ENCODE measurements around the gene ACBD7.

DNA sequence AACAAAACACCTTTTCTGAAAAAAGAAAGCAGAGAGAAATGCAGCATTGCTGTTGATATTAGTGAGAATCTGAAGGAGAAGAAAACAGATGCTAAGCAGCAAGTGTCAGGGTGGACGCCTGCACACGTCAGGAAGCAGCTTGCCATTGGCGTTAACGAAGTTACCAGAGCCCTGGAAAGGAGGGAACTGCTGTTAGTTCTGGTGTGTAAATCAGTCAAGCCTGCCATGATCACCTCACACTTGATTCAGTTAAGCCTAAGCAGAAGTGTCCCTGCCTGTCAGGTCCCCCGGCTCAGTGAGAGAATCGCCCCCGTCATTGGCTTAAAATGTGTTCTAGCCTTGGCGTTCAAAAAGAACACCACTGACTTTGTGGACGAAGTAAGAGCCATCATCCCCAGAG, 14.9 kb upstream of the ACBD7 start:
- TF ChIP-seq, protein P1, sequence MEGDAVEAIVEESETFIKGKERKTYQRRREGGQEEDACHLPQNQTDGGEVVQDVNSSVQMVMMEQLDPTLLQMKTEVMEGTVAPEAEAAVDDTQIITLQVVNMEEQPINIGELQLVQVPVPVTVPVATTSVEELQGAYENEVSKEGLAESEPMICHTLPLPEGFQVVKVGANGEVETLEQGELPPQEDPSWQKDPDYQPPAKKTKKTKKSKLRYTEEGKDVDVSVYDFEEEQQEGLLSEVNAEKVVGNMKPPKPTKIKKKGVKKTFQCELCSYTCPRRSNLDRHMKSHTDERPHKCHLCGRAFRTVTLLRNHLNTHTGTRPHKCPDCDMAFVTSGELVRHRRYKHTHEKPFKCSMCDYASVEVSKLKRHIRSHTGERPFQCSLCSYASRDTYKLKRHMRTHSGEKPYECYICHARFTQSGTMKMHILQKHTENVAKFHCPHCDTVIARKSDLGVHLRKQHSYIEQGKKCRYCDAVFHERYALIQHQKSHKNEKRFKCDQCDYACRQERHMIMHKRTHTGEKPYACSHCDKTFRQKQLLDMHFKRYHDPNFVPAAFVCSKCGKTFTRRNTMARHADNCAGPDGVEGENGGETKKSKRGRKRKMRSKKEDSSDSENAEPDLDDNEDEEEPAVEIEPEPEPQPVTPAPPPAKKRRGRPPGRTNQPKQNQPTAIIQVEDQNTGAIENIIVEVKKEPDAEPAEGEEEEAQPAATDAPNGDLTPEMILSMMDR (IDR thresholded peaks at IDR 0.05): no peak
- TF ChIP-seq POLR2A (IDR thresholded peaks at IDR 0.05): no peak
